HepG2 (cell line): ENCODE data around the gene ARPC5. TPM values are rescaled to one million over a fixed set of nuclear protein-coding genes. Genes with fewer than 3 reads are reported as not detected.
A peak's percentile ranks its signal among the peaks of the same experiment; 100 is the strongest.

Source experiments
- IRF2 ChIP-seq: IDR thresholded peaks from 2 replicates; pipeline ENCODE4 v1.6.1; 2018; ENCODE audit warnings: missing genetic modification reagents, missing compliant biosample characterization
- MIXL1 ChIP-seq: IDR thresholded peaks from 2 replicates; pipeline ENCODE4 v1.6.1; 2016
- NFKBIZ ChIP-seq: IDR thresholded peaks from 2 replicates; pipeline ENCODE4 v1.6.1; 2018; ENCODE audit warnings: missing genetic modification reagents, missing compliant biosample characterization
- NFYC ChIP-seq: IDR thresholded peaks from 2 replicates; pipeline ENCODE4 v1.6.1; 2016; ENCODE audit warnings: missing genetic modification reagents, missing compliant biosample characterization
- POLR2A ChIP-seq, 2 experiments: IDR thresholded peaks; 2 replicates each; pipeline ENCODE4 v1.6.1; 2011; ENCODE audit warnings: low read depth in 2 of 2, low read length in 2 of 2, mild to moderate bottlenecking in 1 of 2, moderate library complexity in 1 of 2; ENCODE audit not compliant: insufficient read depth in 1 of 2
- RBFOX2 ChIP-seq: fragments of 200-400 bp; formaldehyde crosslinking; IDR thresholded peaks from 2 replicates; pipeline ENCODE4 v1.6.1; 2017; ENCODE audit warnings: low read depth, mild to moderate bottlenecking, low read length
- SRF ChIP-seq: IDR thresholded peaks from 2 replicates; pipeline ENCODE4 v1.6.1; 2011; ENCODE audit warnings: mild to moderate bottlenecking, low read depth, low read length, moderate library complexity
- TCF12 ChIP-seq, 2 experiments: fragments of 450-650 bp in 1 of 2; sonication (generic) in 1 of 2; formaldehyde crosslinking in 1 of 2; IDR thresholded peaks; 2 replicates each; pipeline versions ENCODE4 v1.6.1 to v1.8.0; 2017 to 2022; ENCODE audit warnings: antibody characterized with exemption in 1 of 2, mild to moderate bottlenecking in 1 of 2, missing genetic modification reagents in 1 of 2, moderate library complexity in 1 of 2
- TEAD3 ChIP-seq: optimal IDR thresholded peaks from 2 replicates; pipeline ENCODE3; 2016; ENCODE audit warnings: borderline replicate concordance
- ZFP1 ChIP-seq: IDR thresholded peaks from 2 replicates; pipeline ENCODE4 v1.6.1; 2016
- ZNF232 ChIP-seq: sonication (generic); formaldehyde crosslinking; IDR thresholded peaks from 2 replicates; pipeline ENCODE4 v1.4.0; 2020; ENCODE audit warnings: missing genetic modification reagents, borderline replicate concordance
- ZNF572 ChIP-seq: sonication (generic); formaldehyde crosslinking; IDR thresholded peaks from 2 replicates; pipeline ENCODE4 v1.5.1; 2020; ENCODE audit warnings: mild to moderate bottlenecking, missing genetic modification reagents
- ZNF616 ChIP-seq: sonication (generic); formaldehyde crosslinking; IDR thresholded peaks from 2 replicates; pipeline ENCODE4 v1.5.0; 2020; ENCODE audit warnings: low read depth, mild to moderate bottlenecking, missing genetic modification reagents
- ZNF878 ChIP-seq: sonication (generic); formaldehyde crosslinking; IDR thresholded peaks from 2 replicates; pipeline ENCODE4 v1.8.1; 2023; ENCODE audit warnings: mild to moderate bottlenecking, missing genetic modification reagents, moderate library complexity
- polyA plus RNA-seq, 8 experiments: library from polyadenylated mRNA; depleted of rRNA in 3 of 8; stranded (reverse) in 7 of 8; unstranded in 1 of 8; fragments of >200 nt; fragmentation: Illumina TruSeq in 4 of 8; extraction: Trizol in 4 of 8; gene quantifications; 2 replicates each; pipeline versions ENCODE4 v1.2.1 to v1.2.3, GENCODE V29; 2011 to 2016; ENCODE audit warnings: low read depth in 4 of 8, missing spikeins in 1 of 8, mixed read lengths in 1 of 8; ENCODE audit not compliant: insufficient read depth in 1 of 8
- total RNA-seq, 5 experiments: library from RNA; depleted of rRNA; stranded (reverse); fragments of >200 nt; fragmentation: Illumina TruSeq; extraction: Trizol; gene quantifications; 2 replicates each; pipeline ENCODE4 v1.2.3, GENCODE V29; 2016; ENCODE audit warnings: low read depth in 1 of 5
- TF ChIP-seq, protein P1 (sequence below): sonication (generic); formaldehyde crosslinking; IDR thresholded peaks from 2 replicates; pipeline ENCODE4 v1.4.0; 2020; ENCODE audit warnings: missing genetic modification reagents
- TF ChIP-seq, protein P2 (sequence below): IDR thresholded peaks from 2 replicates; pipeline ENCODE4 v1.6.1; 2012; ENCODE audit warnings: low read depth, low read length, improper control_type of control experiment
- TF ChIP-seq, protein P3 (sequence below): IDR thresholded peaks from 2 replicates; pipeline ENCODE4 v1.6.1; 2016; ENCODE audit warnings: low read depth

The ARPC5 gene
- total and polyA plus RNA-seq, 2 of the 13 experiments (the other 11 are each of a cell fraction or from before 2014, with no cell fraction given): 48.4 to 106 TPM

DNA sequence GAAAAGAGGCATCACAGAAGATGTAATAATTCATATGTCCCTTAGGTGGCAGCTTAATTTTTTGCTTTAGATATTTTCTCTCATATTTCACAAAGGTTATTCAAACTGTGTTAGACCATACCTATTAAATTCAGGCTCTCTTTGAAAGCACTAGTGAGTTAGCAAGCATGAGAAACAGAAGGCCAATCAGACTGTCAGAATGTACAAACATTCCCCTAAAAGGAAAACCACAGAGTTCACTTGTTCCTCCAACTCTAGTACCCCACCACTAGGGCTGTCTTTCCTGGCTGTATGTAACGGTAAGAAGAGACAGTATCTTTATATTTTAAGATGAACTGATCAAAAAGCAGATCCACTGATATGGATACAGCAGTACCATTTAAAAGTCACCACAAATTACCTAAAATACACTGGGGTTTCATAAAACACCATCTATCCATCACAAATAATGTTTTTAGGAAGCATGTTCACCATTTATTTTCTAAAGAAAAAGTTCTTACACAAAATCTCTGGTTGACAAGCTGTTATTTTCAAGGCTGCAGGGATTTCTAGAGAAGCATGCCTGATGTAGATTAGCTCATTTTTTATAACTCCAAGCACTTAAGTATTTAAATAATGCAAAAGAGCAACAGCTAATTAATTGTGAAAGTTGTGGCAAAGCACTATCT lies 1.8 kb downstream of the ARPC5 start (continued):
- TF ChIP-seq TCF12 (IDR thresholded peaks at IDR 0.05): no peak
- TF ChIP-seq TCF12 (CRISPR knock-in tag; IDR thresholded peaks at IDR 0.05): no peak
- peak; percentile 28; the same call in 1 of the 2 replicates for TF ChIP-seq MIXL1
- 0 out of 2 replicates have a peak, but pooled peaks have one; percentile 26 for TF ChIP-seq RBFOX2
- TF ChIP-seq ZNF878 (CRISPR knock-in tag): 0 out of 2 replicates have a peak, but pooled peaks have one; percentile 4
- TF ChIP-seq NFKBIZ (CRISPR knock-in tag): no peak
- no peak for TF ChIP-seq ZNF572 (CRISPR knock-in tag)
- TF ChIP-seq ZFP1: no peak
- TF ChIP-seq ZNF616 (CRISPR knock-in tag): no peak
- peak; percentile 35 for TF ChIP-seq TEAD3
- TF ChIP-seq, protein P1, sequence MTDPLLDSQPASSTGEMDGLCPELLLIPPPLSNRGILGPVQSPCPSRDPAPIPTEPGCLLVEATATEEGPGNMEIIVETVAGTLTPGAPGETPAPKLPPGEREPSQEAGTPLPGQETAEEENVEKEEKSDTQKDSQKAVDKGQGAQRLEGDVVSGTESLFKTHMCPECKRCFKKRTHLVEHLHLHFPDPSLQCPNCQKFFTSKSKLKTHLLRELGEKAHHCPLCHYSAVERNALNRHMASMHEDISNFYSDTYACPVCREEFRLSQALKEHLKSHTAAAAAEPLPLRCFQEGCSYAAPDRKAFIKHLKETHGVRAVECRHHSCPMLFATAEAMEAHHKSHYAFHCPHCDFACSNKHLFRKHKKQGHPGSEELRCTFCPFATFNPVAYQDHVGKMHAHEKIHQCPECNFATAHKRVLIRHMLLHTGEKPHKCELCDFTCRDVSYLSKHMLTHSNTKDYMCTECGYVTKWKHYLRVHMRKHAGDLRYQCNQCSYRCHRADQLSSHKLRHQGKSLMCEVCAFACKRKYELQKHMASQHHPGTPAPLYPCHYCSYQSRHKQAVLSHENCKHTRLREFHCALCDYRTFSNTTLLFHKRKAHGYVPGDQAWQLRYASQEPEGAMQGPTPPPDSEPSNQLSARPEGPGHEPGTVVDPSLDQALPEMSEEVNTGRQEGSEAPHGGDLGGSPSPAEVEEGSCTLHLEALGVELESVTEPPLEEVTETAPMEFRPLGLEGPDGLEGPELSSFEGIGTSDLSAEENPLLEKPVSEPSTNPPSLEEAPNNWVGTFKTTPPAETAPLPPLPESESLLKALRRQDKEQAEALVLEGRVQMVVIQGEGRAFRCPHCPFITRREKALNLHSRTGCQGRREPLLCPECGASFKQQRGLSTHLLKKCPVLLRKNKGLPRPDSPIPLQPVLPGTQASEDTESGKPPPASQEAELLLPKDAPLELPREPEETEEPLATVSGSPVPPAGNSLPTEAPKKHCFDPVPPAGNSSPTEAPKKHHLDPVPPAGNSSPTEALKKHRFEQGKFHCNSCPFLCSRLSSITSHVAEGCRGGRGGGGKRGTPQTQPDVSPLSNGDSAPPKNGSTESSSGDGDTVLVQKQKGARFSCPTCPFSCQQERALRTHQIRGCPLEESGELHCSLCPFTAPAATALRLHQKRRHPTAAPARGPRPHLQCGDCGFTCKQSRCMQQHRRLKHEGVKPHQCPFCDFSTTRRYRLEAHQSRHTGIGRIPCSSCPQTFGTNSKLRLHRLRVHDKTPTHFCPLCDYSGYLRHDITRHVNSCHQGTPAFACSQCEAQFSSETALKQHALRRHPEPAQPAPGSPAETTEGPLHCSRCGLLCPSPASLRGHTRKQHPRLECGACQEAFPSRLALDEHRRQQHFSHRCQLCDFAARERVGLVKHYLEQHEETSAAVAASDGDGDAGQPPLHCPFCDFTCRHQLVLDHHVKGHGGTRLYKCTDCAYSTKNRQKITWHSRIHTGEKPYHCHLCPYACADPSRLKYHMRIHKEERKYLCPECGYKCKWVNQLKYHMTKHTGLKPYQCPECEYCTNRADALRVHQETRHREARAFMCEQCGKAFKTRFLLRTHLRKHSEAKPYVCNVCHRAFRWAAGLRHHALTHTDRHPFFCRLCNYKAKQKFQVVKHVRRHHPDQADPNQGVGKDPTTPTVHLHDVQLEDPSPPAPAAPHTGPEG: peak; percentile 72; the same call in 1 of the 2 replicates
- peak; percentile 97 for TF ChIP-seq SRF
- TF ChIP-seq, protein P2, sequence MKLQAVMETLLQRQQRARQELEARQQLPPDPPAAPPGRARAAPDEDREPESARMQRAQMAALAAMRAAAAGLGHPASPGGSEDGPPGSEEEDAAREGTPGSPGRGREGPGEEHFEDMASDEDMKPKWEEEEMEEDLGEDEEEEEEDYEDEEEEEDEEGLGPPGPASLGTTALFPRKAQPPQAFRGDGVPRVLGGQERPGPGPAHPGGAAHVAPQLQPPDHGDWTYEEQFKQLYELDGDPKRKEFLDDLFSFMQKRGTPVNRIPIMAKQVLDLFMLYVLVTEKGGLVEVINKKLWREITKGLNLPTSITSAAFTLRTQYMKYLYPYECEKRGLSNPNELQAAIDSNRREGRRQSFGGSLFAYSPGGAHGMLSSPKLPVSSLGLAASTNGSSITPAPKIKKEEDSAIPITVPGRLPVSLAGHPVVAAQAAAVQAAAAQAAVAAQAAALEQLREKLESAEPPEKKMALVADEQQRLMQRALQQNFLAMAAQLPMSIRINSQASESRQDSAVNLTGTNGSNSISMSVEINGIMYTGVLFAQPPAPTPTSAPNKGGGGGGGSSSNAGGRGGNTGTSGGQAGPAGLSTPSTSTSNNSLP: peak; percentile 62
- TF ChIP-seq IRF2: peak; percentile 10; the same call in 1 of the 2 replicates
- TF ChIP-seq ZNF232: no peak
- 0 out of 2 replicates have a peak, but pooled peaks have one; percentile 16 for TF ChIP-seq NFYC (CRISPR knock-in tag)
- TF ChIP-seq, protein P3, sequence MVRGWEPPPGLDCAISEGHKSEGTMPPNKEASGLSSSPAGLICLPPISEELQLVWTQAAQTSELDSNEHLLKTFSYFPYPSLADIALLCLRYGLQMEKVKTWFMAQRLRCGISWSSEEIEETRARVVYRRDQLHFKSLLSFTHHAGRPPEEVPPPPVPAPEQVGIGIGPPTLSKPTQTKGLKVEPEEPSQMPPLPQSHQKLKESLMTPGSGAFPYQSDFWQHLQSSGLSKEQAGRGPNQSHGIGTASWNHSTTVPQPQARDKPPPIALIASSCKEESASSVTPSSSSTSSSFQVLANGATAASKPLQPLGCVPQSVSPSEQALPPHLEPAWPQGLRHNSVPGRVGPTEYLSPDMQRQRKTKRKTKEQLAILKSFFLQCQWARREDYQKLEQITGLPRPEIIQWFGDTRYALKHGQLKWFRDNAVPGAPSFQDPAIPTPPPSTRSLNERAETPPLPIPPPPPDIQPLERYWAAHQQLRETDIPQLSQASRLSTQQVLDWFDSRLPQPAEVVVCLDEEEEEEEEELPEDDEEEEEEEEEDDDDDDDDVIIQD (CRISPR knock-in tag): peak; percentile 36; the same call in 1 of the 2 replicates
- TF ChIP-seq POLR2A (IDR thresholded peaks at IDR 0.05; ENCODE audit: insufficient read depth in 1 of 2, low read depth in 2 of 2, low read length in 2 of 2): peak in 1 of 2 experiments; percentile 61; a peak in 2 of 4 replicates
